NCI-H2196 treated with DMSO at 0.1 percent for 48 hours (cell line): ENCODE measurements around the gene RIMS3.
A peak's percentile ranks its signal among the peaks of the same experiment; 100 is the strongest.
"Not testable (repeated sequence)": the region's sequence is repeated elsewhere in the genome, so short reads cannot be mapped to it uniquely, and the experiment has no call there.

Experiments
- DNase-seq: peaks from one replicate; lab custom pipeline; 2025; ENCODE audit not compliant: unreplicated experiment; lab: John Stamatoyannopoulos, UW

The RIMS3 gene

DNA sequence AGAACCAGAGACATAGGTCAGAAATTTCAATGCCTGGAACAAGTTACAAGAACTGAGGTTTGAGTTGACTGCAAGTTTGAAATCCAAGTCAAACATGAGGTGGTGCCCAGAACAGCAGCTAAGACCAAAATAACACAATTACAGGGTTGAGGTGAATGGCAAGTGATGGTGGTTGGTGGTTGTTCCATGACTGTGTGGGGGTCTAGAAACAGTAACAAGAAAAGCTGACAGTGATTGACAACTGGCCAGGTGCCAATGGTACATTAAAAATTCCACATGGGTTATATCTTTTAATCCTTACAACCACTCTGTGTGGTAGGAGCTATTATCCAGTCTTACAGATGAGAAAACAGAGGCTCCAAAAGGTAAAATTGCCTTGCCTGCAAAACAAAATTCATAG lies 32.0 kb downstream of the RIMS3 start:
- no peak for DNase-seq

DNA sequence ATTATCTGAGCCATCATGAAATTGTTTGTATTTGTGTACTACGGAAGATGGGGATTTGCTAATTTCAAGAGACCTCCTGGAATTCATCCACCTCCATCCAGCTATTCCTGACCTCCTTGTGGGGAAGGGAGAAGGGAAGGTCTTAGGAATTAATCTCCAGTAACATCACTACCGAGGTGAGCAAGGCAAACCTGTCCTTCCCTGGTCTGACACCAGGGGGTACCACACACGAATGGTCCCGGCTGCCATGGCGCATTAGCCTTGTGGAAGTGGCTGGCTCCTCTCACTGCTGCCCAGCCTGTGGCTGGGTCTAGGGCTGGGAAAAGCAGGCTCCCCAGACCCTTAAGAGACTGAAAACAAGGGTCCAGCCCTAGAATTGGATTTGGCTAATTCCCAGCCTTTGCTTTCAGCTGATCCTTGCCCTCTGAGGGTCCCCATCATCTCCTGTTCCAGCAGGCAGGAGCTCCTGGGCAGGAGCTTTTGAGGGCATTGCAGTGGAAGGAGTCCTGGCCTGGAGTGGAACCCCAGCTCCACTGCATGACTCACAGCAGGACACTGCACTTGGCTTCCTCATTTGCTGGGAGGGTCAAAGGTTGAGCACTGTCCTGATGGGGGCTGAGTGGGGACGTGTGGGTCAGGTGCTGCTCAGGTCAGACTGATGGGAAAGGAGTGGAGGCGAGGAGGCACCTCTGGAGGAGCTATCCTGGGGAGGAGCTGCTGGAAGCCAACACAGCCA lies 34.8 kb downstream of the RIMS3 start:
- no peak for DNase-seq

DNA sequence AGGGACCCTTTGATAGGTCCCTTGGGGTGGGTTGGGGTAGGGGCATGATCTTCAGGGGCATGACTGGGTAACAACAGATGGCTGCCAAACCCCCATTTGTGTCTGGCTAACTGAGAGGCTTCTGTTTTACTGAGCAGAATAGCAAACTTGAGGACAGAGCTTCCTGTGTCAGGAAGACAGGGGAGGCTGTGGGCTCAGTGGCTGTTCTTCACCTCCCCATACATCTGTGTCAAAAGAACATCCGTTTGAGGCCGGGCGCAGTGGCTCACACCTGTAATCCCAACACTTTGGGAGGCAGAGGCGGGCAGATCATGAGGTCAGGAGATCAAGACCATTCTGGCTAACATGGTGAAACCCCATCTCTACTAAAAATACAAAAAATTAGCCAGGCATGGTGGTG lies 35.9 kb downstream of the RIMS3 start:
- DNase-seq, result not testable (repeated sequence)

DNA sequence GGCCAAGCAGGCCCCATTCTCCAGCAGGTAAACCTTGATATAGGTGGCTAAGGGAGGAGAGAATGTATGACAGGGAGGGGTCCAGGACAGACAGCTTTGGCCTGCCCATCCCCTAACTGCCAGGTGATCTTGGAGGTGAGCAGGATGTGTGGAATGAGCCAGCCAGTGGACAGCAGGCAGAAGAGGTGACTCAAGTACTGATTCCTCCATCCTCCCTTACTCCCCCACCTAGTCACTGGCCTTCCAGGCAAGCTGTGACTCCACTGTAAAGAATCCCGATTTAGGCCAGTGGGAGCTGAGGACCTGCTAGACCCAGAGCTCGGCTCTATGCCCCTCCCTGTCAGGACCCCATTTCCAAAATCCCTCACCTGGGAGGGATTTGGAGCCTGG lies 36.6 kb downstream of the RIMS3 start:
- no peak for DNase-seq

DNA sequence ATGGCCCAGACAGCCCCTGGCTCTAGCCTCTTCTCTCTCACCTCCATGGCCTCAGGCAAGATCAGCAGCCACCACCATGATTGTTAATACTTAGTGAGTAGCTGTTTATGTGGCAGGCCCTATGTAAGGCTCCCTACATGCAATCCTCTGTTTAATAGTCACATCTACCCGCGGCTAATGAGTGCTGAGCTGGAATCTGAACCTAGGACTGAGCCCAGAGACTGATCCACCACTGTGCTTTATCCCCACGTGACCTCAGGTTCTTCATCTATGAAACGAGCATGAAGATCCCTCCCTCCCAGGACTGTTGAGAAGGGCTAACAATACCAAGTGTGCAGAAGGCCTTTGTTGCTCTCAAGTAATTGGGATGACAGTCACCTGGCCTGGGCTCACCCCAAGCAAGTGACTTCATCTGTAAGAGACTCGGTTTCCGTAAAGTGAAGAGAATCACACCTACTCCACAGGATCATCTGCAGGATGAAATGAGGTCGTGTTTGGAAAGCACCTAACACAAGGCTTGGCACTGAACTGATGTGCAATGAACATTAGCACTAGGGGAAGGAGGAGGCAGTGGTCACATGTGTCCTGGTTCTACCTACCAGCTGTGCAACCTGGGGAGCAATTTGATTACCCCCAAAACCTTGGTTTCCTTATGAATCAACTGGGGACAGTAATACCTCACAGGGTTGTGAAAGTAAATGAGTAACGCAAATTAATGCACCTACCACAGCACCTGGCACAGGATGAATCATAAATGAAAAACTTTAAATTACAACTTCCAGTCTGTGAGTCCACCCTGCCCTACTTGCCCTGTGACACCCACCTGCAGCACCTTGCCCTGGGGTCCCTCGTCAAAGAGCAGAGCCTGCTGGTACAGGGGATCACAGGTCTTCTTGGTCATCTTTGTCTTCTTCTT lies 37.2 kb downstream of the RIMS3 start:
- no peak for DNase-seq

DNA sequence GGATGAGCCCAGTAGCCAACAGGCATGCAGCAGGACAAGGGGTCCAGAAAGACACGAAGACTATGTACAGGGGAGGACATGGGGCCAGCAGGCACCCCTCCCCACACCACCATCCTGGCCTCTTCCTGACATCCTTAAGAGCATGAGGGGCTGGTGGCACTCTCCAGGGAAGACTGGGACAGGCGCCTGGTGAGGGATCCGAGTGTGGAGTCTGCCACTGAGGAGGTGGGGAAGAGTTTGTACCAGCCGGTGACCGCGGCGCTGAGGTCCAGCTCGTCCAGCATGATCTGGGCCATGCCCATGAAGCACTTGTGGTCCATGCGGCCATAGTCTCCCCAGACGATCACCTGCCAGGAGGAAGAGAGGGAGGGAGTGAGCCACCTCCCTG lies 39.1 kb downstream of the RIMS3 start:
- no peak for DNase-seq

DNA sequence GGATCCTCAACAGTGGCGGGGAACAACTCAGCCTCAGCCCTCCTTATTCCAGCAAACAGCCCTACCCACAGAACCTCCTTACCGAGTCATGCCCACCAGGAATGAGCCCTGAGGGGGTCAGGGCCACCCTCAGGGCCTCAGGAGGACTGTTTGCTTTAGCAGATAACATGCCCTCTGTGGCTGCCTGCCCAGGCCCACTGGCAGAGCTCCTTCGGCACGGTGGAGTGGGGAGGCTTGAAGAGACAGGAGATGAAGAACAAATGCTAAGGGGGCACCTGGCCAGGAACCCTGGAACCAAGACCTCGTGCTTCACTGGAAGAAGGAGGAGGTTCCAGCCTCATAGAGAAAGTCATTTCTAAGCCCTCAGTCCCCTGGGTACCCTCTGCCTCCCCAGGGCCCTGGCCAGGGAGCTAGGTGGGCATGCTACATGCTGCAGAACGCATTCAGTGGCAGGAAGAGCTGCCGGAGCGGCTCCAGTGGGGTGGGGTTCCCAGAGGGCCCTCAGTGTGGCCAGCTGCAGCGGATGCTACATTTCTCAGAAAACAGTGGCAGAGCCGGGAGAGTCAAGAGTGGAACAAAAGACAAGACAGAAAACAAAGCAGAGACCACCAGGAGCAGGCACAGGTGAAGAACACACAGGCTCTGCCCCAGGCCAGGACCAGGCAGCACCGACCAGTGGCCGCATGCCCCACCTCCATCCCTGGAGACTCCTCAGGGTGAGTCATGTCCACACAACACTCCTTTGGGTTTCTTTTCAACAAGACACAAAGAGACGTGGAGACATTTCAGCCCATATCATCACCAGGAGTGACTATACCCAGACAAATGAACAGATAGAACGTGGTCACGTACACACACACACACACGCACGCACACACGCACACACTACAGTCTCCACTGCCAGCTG lies 39.8 kb downstream of the RIMS3 start:
- DNase-seq, result no peak

DNA sequence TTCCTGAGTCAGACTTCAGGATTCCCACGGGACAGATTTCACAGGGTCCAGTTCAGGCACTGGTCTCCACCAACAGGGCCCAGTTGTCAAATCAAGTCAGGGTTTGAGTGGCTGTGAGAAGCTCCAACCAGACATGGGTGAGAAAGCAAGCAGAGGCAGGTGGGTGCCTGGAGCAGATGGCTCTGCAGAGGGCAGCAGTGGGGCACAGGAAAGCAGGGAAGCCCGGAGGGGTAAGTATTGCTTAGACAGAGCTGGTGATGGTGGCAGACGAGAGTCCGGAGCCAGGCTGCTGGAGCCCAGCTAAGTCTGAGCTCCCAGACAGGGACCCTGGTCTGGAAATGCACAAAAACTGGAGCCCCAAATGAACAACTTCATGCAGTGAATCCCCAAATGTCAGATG lies 40.4 kb downstream of the RIMS3 start:
- peak; percentile 11 for DNase-seq

DNA sequence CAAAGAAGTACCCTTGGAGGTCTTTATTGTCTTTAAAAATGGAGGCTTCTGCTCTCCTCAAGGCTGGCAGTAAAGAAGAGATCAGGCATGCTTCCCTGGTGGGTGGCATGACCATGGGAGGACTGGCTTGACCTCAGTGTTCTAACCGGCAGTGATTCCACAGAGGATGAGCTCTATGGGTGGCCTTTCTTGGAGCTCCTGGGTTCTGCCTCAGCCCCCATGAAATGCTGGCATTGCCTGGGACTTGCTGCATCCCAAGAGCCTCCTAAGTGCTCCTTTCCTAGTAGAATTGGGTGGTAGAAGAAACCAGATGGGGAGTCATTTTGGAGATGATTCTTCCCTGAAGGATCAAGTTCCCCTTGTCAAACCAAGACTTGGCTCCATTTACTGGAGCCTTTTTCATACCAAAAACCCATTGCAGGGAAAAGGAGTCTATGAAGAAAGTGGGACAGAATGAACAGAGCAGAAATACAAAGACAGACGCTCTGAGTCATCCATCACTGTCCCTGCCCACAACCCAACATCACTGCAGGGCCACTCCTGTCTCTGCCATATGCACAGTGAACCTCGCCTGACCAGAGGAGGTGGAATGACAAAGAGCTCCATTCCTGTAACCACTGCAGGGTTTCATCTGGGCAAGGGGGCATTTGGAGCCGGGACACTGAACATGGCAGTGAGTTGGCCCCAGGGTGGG lies 42.4 kb downstream of the RIMS3 start:
- DNase-seq, result no peak

DNA sequence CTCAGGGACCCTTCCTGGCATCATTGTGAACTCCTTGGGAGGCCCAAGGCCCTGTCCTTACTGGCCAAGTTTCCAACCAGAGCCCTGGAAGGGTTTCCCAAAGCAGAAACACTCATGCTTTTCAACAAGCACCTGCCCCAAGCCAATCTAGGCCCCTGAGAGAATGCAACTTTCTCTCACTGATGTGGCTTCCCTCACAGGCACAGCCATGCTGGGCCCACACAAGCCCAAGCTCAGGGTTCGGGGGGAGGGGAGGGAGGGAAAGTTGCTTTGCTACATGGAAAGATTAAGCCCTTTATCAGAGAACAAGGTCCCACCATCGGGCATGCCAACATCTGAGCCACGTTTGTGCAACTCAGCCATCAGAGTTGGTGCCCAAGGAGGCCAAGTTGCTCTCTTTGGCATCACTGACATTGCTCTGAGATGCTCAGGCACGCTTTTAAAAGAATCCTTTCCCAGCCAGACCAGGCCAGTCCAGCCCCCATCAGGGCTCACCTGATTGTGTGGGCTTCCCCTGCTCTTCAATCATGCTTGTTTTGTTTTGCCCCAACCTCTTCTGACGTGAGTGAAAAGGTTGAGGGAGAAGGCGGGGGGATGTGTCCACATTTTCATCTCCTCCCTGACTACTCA lies 43.5 kb downstream of the RIMS3 start:
- DNase-seq, result no peak

DNA sequence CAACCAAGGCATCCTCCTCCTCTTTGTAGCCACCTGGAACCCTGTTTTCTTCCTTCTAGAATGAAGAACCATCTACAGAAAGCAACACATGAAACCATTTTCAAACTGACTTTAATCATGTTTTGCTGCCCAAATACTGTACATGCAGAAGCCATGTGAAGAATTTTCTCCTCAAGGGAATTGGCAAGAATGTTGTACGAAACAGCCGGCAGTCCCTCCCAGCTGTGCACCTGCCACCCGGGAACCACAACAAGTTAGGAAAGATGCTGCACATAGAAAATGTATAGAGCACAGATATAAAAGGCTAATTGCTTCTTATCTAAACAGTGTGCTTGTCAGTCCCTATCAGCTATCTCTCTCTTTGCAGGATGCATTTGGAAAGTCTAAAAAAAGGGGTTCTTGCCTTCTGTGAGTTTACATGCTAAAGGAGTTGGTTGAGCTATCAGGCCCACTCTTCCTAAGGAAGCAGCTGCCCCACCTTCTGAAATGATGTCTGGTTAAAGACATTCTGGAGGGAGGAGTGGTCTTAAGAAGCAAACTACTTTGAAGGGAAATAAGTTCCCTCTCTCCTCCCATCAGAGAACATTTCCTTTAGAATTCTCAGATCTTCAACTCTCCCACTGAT lies 44.8 kb downstream of the RIMS3 start:
- no peak for DNase-seq

DNA sequence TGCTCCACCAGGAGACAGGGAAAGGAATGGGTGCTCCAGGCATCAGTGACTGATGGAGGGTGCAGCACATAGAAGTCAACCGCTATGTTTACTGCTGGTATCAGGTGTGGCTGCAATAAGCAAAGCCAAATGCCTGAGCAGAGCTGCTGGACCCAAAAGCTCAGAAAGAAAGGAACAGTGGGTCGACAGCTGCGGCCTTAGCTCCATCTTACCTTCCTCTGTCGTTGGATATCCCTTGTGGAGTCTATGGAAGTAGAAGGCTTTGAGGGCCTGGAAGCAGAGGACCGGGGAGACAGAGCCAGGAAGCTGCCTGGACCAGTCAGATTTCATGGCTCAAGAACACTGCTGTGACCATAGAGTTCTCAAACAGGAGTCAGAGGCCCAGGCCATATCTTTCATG lies 45.3 kb downstream of the RIMS3 start:
- no peak for DNase-seq

DNA sequence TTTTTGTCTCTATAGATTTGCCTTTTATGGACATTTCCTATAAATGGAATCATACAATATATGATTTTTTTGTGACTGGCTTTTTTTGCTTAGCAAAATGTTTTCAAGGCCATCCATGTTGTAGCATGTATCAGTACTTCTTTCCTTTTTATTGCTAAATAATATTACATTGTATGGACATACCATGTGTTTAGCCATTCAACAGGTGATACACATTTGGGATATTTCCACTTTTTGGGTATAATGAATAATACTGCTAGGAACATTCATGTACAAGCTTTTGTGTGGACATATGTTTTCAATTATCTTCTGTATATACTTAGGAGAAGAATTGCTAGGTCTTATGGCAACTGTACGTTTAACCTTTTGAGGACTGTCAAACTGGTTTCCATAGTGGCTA lies 47.4 kb downstream of the RIMS3 start:
- no peak for DNase-seq

DNA sequence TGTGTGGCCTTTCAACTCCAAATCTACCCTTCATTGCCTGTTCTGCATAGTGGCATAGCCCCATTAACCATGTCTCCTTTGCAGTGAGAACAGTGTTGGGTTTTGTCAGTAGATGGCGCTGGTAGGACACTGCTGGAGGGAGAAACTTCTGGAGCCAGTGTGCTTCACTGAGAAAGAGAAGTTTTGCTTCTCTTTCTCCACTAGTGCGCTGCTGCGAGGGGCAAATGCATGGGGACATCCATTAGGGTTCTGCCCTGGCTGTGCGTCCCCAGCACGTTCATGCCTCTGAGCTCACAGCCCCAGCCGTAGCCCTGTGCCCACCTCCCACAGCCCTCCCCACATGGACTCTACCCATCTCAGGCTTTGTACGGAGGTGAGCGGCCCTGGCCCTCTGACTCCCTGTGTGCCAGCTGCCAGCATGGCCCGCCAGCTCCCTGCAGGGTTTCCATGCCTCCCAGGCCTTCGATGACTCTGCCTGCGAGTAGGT lies 53.1 kb downstream of the RIMS3 start:
- peak; percentile 26 for DNase-seq

DNA sequence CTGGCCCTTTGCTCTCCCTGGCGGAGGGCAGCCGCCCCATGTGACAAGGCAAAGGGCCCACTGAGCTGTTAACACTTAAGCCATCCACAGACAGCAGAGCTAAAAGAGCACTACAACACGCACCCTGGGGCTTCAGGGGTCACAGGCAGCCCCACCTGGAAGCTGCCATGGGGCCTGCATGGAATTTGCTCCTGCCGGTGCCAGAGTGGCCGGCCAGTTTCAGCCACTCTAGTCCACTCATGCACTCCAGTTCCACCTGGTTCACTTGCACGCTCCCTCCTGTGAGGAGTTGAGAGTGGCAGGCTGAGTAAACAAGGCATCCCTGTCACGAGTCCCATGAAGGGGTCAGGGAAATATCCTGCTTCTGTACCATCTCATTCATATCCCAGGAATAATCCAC lies 55.3 kb downstream of the RIMS3 start:
- DNase-seq, result no peak

DNA sequence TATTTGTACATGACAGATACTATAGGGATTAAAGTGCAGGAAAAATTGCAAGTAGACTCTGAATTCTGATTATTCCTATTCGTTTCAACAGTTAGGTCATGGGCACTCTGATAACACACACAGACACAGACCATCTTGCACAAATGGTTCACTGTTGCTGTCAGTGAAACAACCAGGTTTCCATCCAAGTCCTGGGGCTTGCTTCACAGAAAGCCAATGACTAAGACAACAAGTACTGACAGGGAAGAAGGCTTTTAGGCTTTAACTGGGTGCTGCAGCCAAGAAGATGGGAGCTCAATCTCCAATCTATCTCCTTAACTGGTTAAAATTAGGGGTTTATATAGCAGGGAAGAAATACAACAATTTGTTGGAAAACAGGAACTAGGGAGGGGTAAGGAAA lies 57.6 kb downstream of the RIMS3 start:
- DNase-seq, result no peak

DNA sequence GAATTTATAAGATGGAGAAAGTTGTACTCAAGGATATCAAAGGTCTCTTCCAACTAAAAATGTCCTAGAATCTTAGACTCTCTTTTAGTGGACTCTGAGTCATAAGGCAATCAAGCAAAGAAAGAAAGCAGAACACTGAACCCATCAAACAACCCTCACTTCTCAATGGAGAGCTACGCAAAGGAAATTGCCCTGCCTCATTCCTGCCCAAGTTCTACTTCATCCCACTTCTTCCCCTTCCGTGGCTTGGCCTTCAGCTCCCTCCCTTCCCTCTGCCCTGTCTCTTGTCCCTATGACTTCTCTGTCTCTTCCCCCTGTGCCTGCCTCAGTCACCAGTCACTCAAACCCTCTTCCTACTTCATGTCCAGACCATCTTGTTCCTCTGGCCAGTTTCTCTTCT lies 58.5 kb downstream of the RIMS3 start:
- no peak for DNase-seq

DNA sequence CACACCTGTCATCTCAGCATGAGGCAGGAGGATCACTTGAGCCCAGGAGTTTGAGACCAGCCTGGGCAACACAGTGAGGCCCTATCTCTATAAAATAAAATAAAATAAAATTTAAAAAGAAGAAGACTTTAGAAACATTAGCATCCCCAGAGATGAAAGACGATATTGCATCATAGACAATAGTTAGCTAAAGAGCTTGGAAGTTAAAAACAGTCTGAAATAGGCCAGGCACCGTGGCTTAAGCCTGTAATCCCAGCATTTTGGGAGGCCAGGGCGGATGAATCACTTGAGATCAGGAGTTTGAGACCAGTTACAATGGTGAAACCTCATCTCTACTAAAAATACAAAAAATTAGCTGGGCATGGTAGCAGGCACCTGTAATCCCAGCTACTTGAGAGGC lies 59.3 kb downstream of the RIMS3 start:
- DNase-seq, result no peak

DNA sequence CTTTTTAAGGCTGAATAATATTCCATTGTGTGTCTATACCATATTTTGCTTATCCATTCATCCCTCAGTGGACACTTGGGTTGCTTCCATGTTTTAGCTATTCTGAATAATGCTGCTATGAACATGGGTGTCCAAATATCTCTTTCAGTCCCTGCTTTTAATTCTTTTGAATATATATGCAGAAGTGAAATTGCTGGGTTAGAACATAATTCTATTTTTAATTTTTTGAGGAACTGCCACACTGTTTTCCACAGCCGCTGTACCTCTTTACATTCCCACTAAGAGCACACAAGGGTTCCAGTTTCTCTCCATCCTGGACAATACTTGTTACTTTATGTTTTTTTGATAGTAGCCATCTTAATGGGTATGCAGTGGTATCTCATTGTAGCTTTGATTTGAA lies 65.6 kb downstream of the RIMS3 start:
- DNase-seq, result no peak

DNA sequence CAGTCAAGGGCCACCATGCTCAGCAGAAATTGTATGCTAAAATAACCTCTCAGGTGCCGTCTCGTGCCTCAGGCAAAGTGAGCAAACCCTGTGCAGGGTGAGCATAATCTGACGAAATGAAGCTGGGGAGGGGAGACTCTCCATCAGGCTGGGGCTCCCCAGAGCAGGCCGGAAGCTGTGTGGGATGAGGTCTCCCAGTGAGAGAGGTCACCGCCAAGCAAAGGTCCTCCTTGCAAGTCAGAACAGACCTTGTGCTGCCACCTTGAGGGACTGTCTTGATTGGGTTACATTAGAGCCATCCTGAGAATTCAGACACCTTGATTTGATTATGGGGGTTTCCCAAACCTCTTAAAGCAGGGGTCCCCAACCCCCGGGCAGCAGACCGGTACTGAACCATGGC lies 69.9 kb downstream of the RIMS3 start:
- DNase-seq, result no peak
